ENCODE data around the gene IL17C.
"Not testable (repeated sequence)": the region's sequence is repeated elsewhere in the genome, so short reads cannot be mapped to it uniquely, and the experiment has no call there.

Gene IL17C

GRCh38 chr16:88661468-88661867, 23.1 kb downstream of the IL17C start:
- no peak for DNase-seq (ENCODE audit: low spot score)

- DNase-seq (ENCODE audit: low spot score) = no peak
Observed at GRCh38 chr16:88662222-88662842, 24.0 kb downstream of the IL17C start.

GRCh38 chr16:88662843-88663606, 24.7 kb downstream of the IL17C start, which contains the start of gene MVD:
Gene MVD (minus strand): TSS chr16:88663091. CDS start chr16:88663080, 11 bp downstream.
- DNase-seq (ENCODE audit: low spot score) = peak; percentile 100

- DNase-seq (ENCODE audit: low spot score) = no peak
Observed at GRCh38 chr16:88665148-88665547, 26.8 kb downstream of the IL17C start.

GRCh38 chr16:88665570-88665969, 27.2 kb downstream of the IL17C start:
- no peak for DNase-seq (ENCODE audit: low spot score)

- DNase-seq (ENCODE audit: low spot score) = no peak
Observed at GRCh38 chr16:88667461-88667860, 29.1 kb downstream of the IL17C start.

GRCh38 chr16:88669493-88669892, 31.1 kb downstream of the IL17C start:
- not testable (repeated sequence) for DNase-seq (ENCODE audit: low spot score)

GRCh38 chr16:88669980-88670379, 31.6 kb downstream of the IL17C start:
- DNase-seq (ENCODE audit: low spot score) = no peak

GRCh38 chr16:88671806-88672205, 33.4 kb downstream of the IL17C start:
- no peak for DNase-seq (ENCODE audit: low spot score)

GRCh38 chr16:88672776-88673175, 34.4 kb downstream of the IL17C start:
- peak; percentile 80 for DNase-seq (ENCODE audit: low spot score)

GRCh38 chr16:88673716-88674379, 35.5 kb downstream of the IL17C start:
- no peak for DNase-seq (ENCODE audit: low spot score)

- DNase-seq (ENCODE audit: low spot score) = no peak
Observed at GRCh38 chr16:88676502-88677242, 38.3 kb downstream of the IL17C start.

- DNase-seq (ENCODE audit: low spot score) = no peak
Observed at GRCh38 chr16:88677721-88678120, 39.3 kb downstream of the IL17C start.

- DNase-seq (ENCODE audit: low spot score) = peak; percentile 53
Observed at GRCh38 chr16:88678224-88678979, 40.0 kb downstream of the IL17C start.

- no peak for DNase-seq (ENCODE audit: low spot score)
Observed at GRCh38 chr16:88680554-88681083, 42.2 kb downstream of the IL17C start.

- DNase-seq (ENCODE audit: low spot score) = peak; percentile 85
Observed at GRCh38 chr16:88681084-88681680, 42.8 kb downstream of the IL17C start.

- no peak for DNase-seq (ENCODE audit: low spot score)
Observed at GRCh38 chr16:88681709-88682451, 43.5 kb downstream of the IL17C start.

- no peak for DNase-seq (ENCODE audit: low spot score)
Observed at GRCh38 chr16:88684569-88685155, 46.3 kb downstream of the IL17C start.

- peak; percentile 73 for DNase-seq (ENCODE audit: low spot score)
Observed at GRCh38 chr16:88685156-88686061, 47.0 kb downstream of the IL17C start.

All from iPS-NIHi11 (cell line).